ENCODE data around the gene GRIP2. TPM values are rescaled to one million over a fixed set of nuclear protein-coding genes. Genes with fewer than 3 reads are reported as not detected.

Gene GRIP2
- total RNA-seq, 1 experiment from 2014 or later: not detected

GRCh38 chr3:14458434-14459275 lies 81.5 kb downstream of the GRIP2 start:
- no peaks in the 10 kb centered on the region for H3K79me2 ChIP-seq (ENCODE audit: low read length)
- peaks cover 31% of the 10 kb centered on the region; the same call in 1 of the 2 replicates for H3K36me3 ChIP-seq (ENCODE audit: insufficient read depth, low read length)
- no peaks in the 10 kb centered on the region for H3K4me1 ChIP-seq (ENCODE audit: low read length)
- no peak overlapping the region for H3K27ac ChIP-seq (ENCODE audit: low read length)
- DNase-seq: no peak
- no peak overlapping the region for H2AFZ ChIP-seq (ENCODE audit: low read length)
- no peaks in the 10 kb centered on the region for H3K27me3 ChIP-seq (ENCODE audit: low read length)
- H3K9me2 ChIP-seq (replicated peaks; ENCODE audit: insufficient read depth, low read length): no peaks in the 10 kb centered on the region
- H3K4me3 ChIP-seq (ENCODE audit: low read length): no peak overlapping the region
- no peak overlapping the region for H3K9ac ChIP-seq (ENCODE audit: low read length)
- H3K9me3 ChIP-seq (ENCODE audit: low read length): no peaks in the 10 kb centered on the region
- H4K20me1 ChIP-seq (ENCODE audit: insufficient read depth, low read depth, low read length): no peaks in the 10 kb centered on the region
- no peak overlapping the region for H3K4me2 ChIP-seq (ENCODE audit: low read depth, low read length, poor library complexity, severe bottlenecking)

- Histone ChIP-seq H4K20me1 (ENCODE audit: insufficient read depth, low read depth, low read length) (no peaks in the 10 kb centered on the region), H3K27me3 (ENCODE audit: low read length) (no peaks in the 10 kb centered on the region), H3K4me1 (ENCODE audit: low read length) (no peaks in the 10 kb centered on the region), H3K9me2 (replicated peaks; ENCODE audit: insufficient read depth, low read length) (no peaks in the 10 kb centered on the region), H3K27ac (ENCODE audit: low read length) (no peak overlapping the region), H3K79me2 (ENCODE audit: low read length) (no peaks in the 10 kb centered on the region), H2AFZ (ENCODE audit: low read length) (no peak overlapping the region), H3K4me3 (ENCODE audit: low read length) (no peak overlapping the region), H3K9ac (ENCODE audit: low read length) (no peak overlapping the region), H3K9me3 (ENCODE audit: low read length) (no peaks in the 10 kb centered on the region), H3K36me3 (ENCODE audit: insufficient read depth, low read length) (peaks cover 38% of the 10 kb centered on the region; the same call in 1 of the 2 replicates), H3K4me2 (ENCODE audit: low read depth, low read length, poor library complexity, severe bottlenecking) (no peak overlapping the region)
- no peak for DNase-seq
Observed at GRCh38 chr3:14457999-14458398, 82.1 kb downstream of the GRIP2 start.

- Histone ChIP-seq H2AFZ (ENCODE audit: low read length) (no peak overlapping the region), H3K27ac (ENCODE audit: low read length) (no peak overlapping the region), H3K9me3 (ENCODE audit: low read length) (no peaks in the 10 kb centered on the region), H3K79me2 (ENCODE audit: low read length) (no peaks in the 10 kb centered on the region), H3K27me3 (ENCODE audit: low read length) (no peaks in the 10 kb centered on the region), H3K36me3 (ENCODE audit: insufficient read depth, low read length) (peaks cover 39% of the 10 kb centered on the region; the same call in 1 of the 2 replicates), H3K9ac (ENCODE audit: low read length) (no peak overlapping the region), H3K4me2 (ENCODE audit: low read depth, low read length, poor library complexity, severe bottlenecking) (no peak overlapping the region), H3K9me2 (replicated peaks; ENCODE audit: insufficient read depth, low read length) (no peaks in the 10 kb centered on the region), H4K20me1 (ENCODE audit: insufficient read depth, low read depth, low read length) (no peaks in the 10 kb centered on the region; the same call in 1 of the 2 replicates), H3K4me1 (ENCODE audit: low read length) (no peaks in the 10 kb centered on the region), H3K4me3 (ENCODE audit: low read length) (no peak overlapping the region)
- no peak for DNase-seq
Observed at GRCh38 chr3:14457481-14457880, 82.7 kb downstream of the GRIP2 start.

- Histone ChIP-seq H3K9me2 (replicated peaks; ENCODE audit: insufficient read depth, low read length) (no peaks in the 10 kb centered on the region), H3K4me3 (ENCODE audit: low read length) (no peak overlapping the region), H3K4me1 (ENCODE audit: low read length) (no peaks in the 10 kb centered on the region), H3K27me3 (ENCODE audit: low read length) (no peaks in the 10 kb centered on the region), H3K9ac (ENCODE audit: low read length) (no peak overlapping the region), H2AFZ (ENCODE audit: low read length) (no peak overlapping the region), H3K9me3 (ENCODE audit: low read length) (no peaks in the 10 kb centered on the region), H3K27ac (ENCODE audit: low read length) (no peak overlapping the region), H3K4me2 (ENCODE audit: low read depth, low read length, poor library complexity, severe bottlenecking) (no peak overlapping the region), H3K79me2 (ENCODE audit: low read length) (no peaks in the 10 kb centered on the region), H3K36me3 (ENCODE audit: insufficient read depth, low read length) (peaks cover 39% of the 10 kb centered on the region; the same call in 1 of the 2 replicates), H4K20me1 (ENCODE audit: insufficient read depth, low read depth, low read length) (no peaks in the 10 kb centered on the region; the same call in 1 of the 2 replicates)
- DNase-seq: no peak
Observed at GRCh38 chr3:14456794-14457193, 83.3 kb downstream of the GRIP2 start.

GRCh38 chr3:14455571-14456317 lies 84.4 kb downstream of the GRIP2 start:
- Histone ChIP-seq H3K9me3 (ENCODE audit: low read length) (no peaks in the 10 kb centered on the region), H3K27me3 (ENCODE audit: low read length) (no peaks in the 10 kb centered on the region), H3K27ac (ENCODE audit: low read length) (no peak overlapping the region), H3K9ac (ENCODE audit: low read length) (no peak overlapping the region), H3K4me1 (ENCODE audit: low read length) (no peaks in the 10 kb centered on the region), H3K79me2 (ENCODE audit: low read length) (no peaks in the 10 kb centered on the region), H3K4me2 (ENCODE audit: low read depth, low read length, poor library complexity, severe bottlenecking) (no peak overlapping the region), H3K9me2 (replicated peaks; ENCODE audit: insufficient read depth, low read length) (no peaks in the 10 kb centered on the region), H4K20me1 (ENCODE audit: insufficient read depth, low read depth, low read length) (no peaks in the 10 kb centered on the region; the same call in 1 of the 2 replicates), H2AFZ (ENCODE audit: low read length) (no peak overlapping the region), H3K4me3 (ENCODE audit: low read length) (no peak overlapping the region), H3K36me3 (ENCODE audit: insufficient read depth, low read length) (peaks cover 38% of the 10 kb centered on the region; the same call in 1 of the 2 replicates)
- no peak for DNase-seq

- H3K27ac ChIP-seq (ENCODE audit: low read length): no peak overlapping the region
- H3K79me2 ChIP-seq (ENCODE audit: low read length): no peaks in the 10 kb centered on the region
- H3K4me3 ChIP-seq (ENCODE audit: low read length): no peak overlapping the region
- H3K4me1 ChIP-seq (ENCODE audit: low read length): no peaks in the 10 kb centered on the region
- DNase-seq: no peak
- no peaks in the 10 kb centered on the region for H3K9me2 ChIP-seq (replicated peaks; ENCODE audit: insufficient read depth, low read length)
- H3K36me3 ChIP-seq (ENCODE audit: insufficient read depth, low read length): peaks cover 29% of the 10 kb centered on the region; the same call in 1 of the 2 replicates
- H3K4me2 ChIP-seq (ENCODE audit: low read depth, low read length, poor library complexity, severe bottlenecking): no peak overlapping the region
- no peaks in the 10 kb centered on the region; the same call in 1 of the 2 replicates for H4K20me1 ChIP-seq (ENCODE audit: insufficient read depth, low read depth, low read length)
- H3K9me3 ChIP-seq (ENCODE audit: low read length): no peaks in the 10 kb centered on the region
- H2AFZ ChIP-seq (ENCODE audit: low read length): no peak overlapping the region
- no peaks in the 10 kb centered on the region for H3K27me3 ChIP-seq (ENCODE audit: low read length)
- H3K9ac ChIP-seq (ENCODE audit: low read length): no peak overlapping the region
Observed at GRCh38 chr3:14454639-14455310, 85.4 kb downstream of the GRIP2 start.

GRCh38 chr3:14453876-14454638 lies 86.1 kb downstream of the GRIP2 start:
- H3K4me3 ChIP-seq (ENCODE audit: low read length): no peak overlapping the region
- no peaks in the 10 kb centered on the region for H3K9me3 ChIP-seq (ENCODE audit: low read length)
- H3K9ac ChIP-seq (ENCODE audit: low read length): no peak overlapping the region
- H2AFZ ChIP-seq (ENCODE audit: low read length): no peak overlapping the region
- no peaks in the 10 kb centered on the region for H3K27me3 ChIP-seq (ENCODE audit: low read length)
- H3K36me3 ChIP-seq (ENCODE audit: insufficient read depth, low read length): peaks cover 25% of the 10 kb centered on the region; the same call in 1 of the 2 replicates
- no peaks in the 10 kb centered on the region for H3K9me2 ChIP-seq (replicated peaks; ENCODE audit: insufficient read depth, low read length)
- no peak overlapping the region for H3K27ac ChIP-seq (ENCODE audit: low read length)
- H3K4me2 ChIP-seq (ENCODE audit: low read depth, low read length, poor library complexity, severe bottlenecking): no peak overlapping the region
- H4K20me1 ChIP-seq (ENCODE audit: insufficient read depth, low read depth, low read length): no peaks in the 10 kb centered on the region; the same call in 1 of the 2 replicates
- H3K4me1 ChIP-seq (ENCODE audit: low read length): no peaks in the 10 kb centered on the region
- DNase-seq: no peak
- no peaks in the 10 kb centered on the region for H3K79me2 ChIP-seq (ENCODE audit: low read length)
